H1 (cell line): Measurements from ENCODE around the gene MXD3. TPM values are rescaled to one million over a fixed set of nuclear protein-coding genes. Genes with fewer than 3 reads are reported as not detected.
"Not testable (repeated sequence)": the region's sequence is repeated elsewhere in the genome, so short reads cannot be mapped to it uniquely, and the experiment has no call there.

ENCODE experiments used
- CTCF ChIA-PET: fragments of 300-600 bp; sonication (Branson Sonifier 250); formaldehyde crosslinking; loops from one replicate; lab custom pipeline; 2021; ENCODE audit not compliant: partially characterized antibody; lab: Charles Lee
- POLR2A ChIA-PET: fragments of 300-600 bp; sonication (Branson Sonifier 250); formaldehyde crosslinking; loops from one replicate; lab custom pipeline; 2021; ENCODE audit warnings: inconsistent platforms; ENCODE audit not compliant: partially characterized antibody; lab: Charles Lee
- DNase-seq, 2 experiments: peaks; one replicate each; pipeline versions ENCODE4 v3.0.0 to v3.0.0-alpha.2; 2010 to 2022; ENCODE audit warnings: low spot score in 2 of 2, low read depth in 1 of 2, mixed read lengths in 1 of 2
- FAIRE-seq: peaks from 2 replicates; lab custom pipeline; 2011; peaks lifted over from hg19 to GRCh38; lab: Jason Lieb, UNC
- H2AFZ ChIP-seq: 2 replicates; pipeline ENCODE4 v1.8.1; 2012; ENCODE audit warnings: low read length, inconsistent platforms
- H2AK5ac ChIP-seq: 2 replicates; pipeline ENCODE4 v1.6.1; 2013; ENCODE audit warnings: low read depth, low read length
- H2BK120ac ChIP-seq: replicated peaks from 2 replicates; pipeline ENCODE3; 2013; ENCODE audit warnings: low read depth, low read length, inconsistent platforms
- H2BK12ac ChIP-seq: 2 replicates; pipeline ENCODE4 v1.6.1; 2013; ENCODE audit warnings: low read depth, low read length
- H2BK15ac ChIP-seq: 2 replicates; pipeline ENCODE4 v1.6.1; 2013; ENCODE audit warnings: low read length
- H2BK20ac ChIP-seq: 2 replicates; pipeline ENCODE4 v1.6.1; 2013; ENCODE audit warnings: low read length
- H2BK5ac ChIP-seq: 2 replicates; pipeline ENCODE4 v1.6.1; 2013; ENCODE audit warnings: low read depth, low read length
- H3K14ac ChIP-seq: 2 replicates; pipeline ENCODE4 v1.6.1; 2013; ENCODE audit warnings: inconsistent platforms; ENCODE audit not compliant: insufficient read length
- H3K18ac ChIP-seq: 2 replicates; pipeline ENCODE4 v1.6.1; 2013; ENCODE audit warnings: low read length; ENCODE audit errors: extremely low read depth
- H3K23ac ChIP-seq: 2 replicates; pipeline ENCODE4 v1.6.1; 2013; ENCODE audit warnings: inconsistent platforms; ENCODE audit not compliant: insufficient read length
- H3K23me2 ChIP-seq: 2 replicates; pipeline ENCODE4 v1.6.1; 2013; ENCODE audit warnings: low read depth, low read length
- H3K27ac ChIP-seq: 2 replicates; pipeline ENCODE4 v1.6.1; 2011; ENCODE audit warnings: low read depth, low read length, inconsistent platforms
- H3K27me3 ChIP-seq, 4 experiments: replicated peaks in 1 of 4; 1 replicate in 1 of 4; 2 replicates in 3 of 4; pipeline versions ENCODE4 v1.6.1 to v1.8.1; 2011 to 2013; ENCODE audit warnings: low read length in 3 of 4, mild to moderate bottlenecking in 3 of 4, inconsistent platforms in 2 of 4, mixed read lengths in 2 of 4, moderate library complexity in 1 of 4; ENCODE audit not compliant: control insufficient read depth in 3 of 4, insufficient read depth in 3 of 4; ENCODE audit errors: extremely low read depth in 1 of 4
- H3K36me3 ChIP-seq, 4 experiments: 2 replicates each; pipeline versions ENCODE4 v1.6.1 to v1.8.1; 2011 to 2013; ENCODE audit warnings: mild to moderate bottlenecking in 4 of 4, low read length in 3 of 4, moderate library complexity in 2 of 4, control low read depth in 1 of 4, inconsistent platforms in 1 of 4; ENCODE audit not compliant: insufficient read depth in 4 of 4, control insufficient read depth in 2 of 4
- H3K4ac ChIP-seq: replicated peaks from 2 replicates; pipeline ENCODE3; 2013; ENCODE audit warnings: low read length, low read depth, mixed read lengths, inconsistent platforms; ENCODE audit not compliant: insufficient read length
- H3K4me1 ChIP-seq, 4 experiments: replicated peaks in 1 of 4; 1 replicate in 1 of 4; 2 replicates in 3 of 4; pipeline versions ENCODE4 v1.6.1 to v1.8.1; 2011 to 2013; ENCODE audit warnings: low read length in 3 of 4, inconsistent platforms in 2 of 4, mixed read lengths in 1 of 4; ENCODE audit not compliant: insufficient read depth in 4 of 4, control insufficient read depth in 3 of 4
- H3K4me2 ChIP-seq, 2 experiments: 2 replicates each; pipeline versions ENCODE4 v1.6.1 to v1.8.1; 2011 to 2013; ENCODE audit warnings: low read depth in 2 of 2, low read length in 2 of 2, control low read depth in 1 of 2, inconsistent platforms in 1 of 2, mild to moderate bottlenecking in 1 of 2; ENCODE audit not compliant: insufficient read depth in 1 of 2
- H3K4me3 ChIP-seq, 4 experiments: fragments of 200-600, 300-600 bp in 1 of 4; sonication (generic), shearing (Covaris generic), sonication (Bioruptor Twin) in 1 of 4; 2 replicates each; pipeline versions ENCODE4 v1.5.1 to v1.8.1; 2011 to 2016; ENCODE audit warnings: low read length in 4 of 4, low read depth in 3 of 4, control low read depth in 2 of 4, inconsistent platforms in 2 of 4, mild to moderate bottlenecking in 2 of 4, mixed read lengths in 1 of 4, moderate library complexity in 1 of 4; ENCODE audit not compliant: insufficient read depth in 2 of 4; ENCODE audit errors: extremely low read depth in 1 of 4
- H3K56ac ChIP-seq: replicated peaks from 2 replicates; pipeline ENCODE3; 2013; ENCODE audit warnings: low read depth, mild to moderate bottlenecking, mixed read lengths, low read length, inconsistent platforms; ENCODE audit not compliant: insufficient read length
- H3K79me1 ChIP-seq: 2 replicates; pipeline ENCODE4 v1.6.1; 2013; ENCODE audit warnings: low read depth, low read length, control low read depth
- H3K79me2 ChIP-seq, 2 experiments: 2 replicates each; pipeline versions ENCODE4 v1.6.1 to v1.8.1; 2012 to 2013; ENCODE audit warnings: low read length in 2 of 2, mild to moderate bottlenecking in 2 of 2, inconsistent platforms in 1 of 2; ENCODE audit not compliant: insufficient read depth in 2 of 2, control insufficient read depth in 1 of 2
- H3K9ac ChIP-seq, 4 experiments: replicated peaks in 1 of 4; 1 replicate in 1 of 4; 2 replicates in 3 of 4; pipeline versions ENCODE4 v1.6.1 to v1.8.1; 2011 to 2013; ENCODE audit warnings: low read depth in 3 of 4, low read length in 3 of 4, control low read depth in 2 of 4, mild to moderate bottlenecking in 2 of 4, moderate library complexity in 2 of 4, inconsistent platforms in 1 of 4; ENCODE audit errors: extremely low read depth in 1 of 4
- H3K9me3 ChIP-seq, 2 experiments: 2 replicates each; pipeline versions ENCODE4 v1.6.1 to v1.8.1; 2012 to 2013; ENCODE audit warnings: mild to moderate bottlenecking in 2 of 2, moderate library complexity in 2 of 2, control low read depth in 1 of 2, inconsistent platforms in 1 of 2, low read depth in 1 of 2, low read length in 1 of 2, mixed read lengths in 1 of 2; ENCODE audit not compliant: insufficient read depth in 2 of 2
- H4K20me1 ChIP-seq, 2 experiments: replicated peaks in 1 of 2; 2 replicates each; pipeline versions ENCODE3 to v1.8.1; 2011 to 2013; ENCODE audit warnings: inconsistent platforms in 2 of 2, low read length in 2 of 2, mild to moderate bottlenecking in 1 of 2; ENCODE audit not compliant: insufficient read depth in 2 of 2, control insufficient read depth in 1 of 2
- H4K5ac ChIP-seq: 2 replicates; pipeline ENCODE4 v1.6.1; 2013; ENCODE audit warnings: low read length, low read depth, mixed read lengths, inconsistent platforms; ENCODE audit not compliant: insufficient read length
- H4K8ac ChIP-seq: 2 replicates; pipeline ENCODE4 v1.8.0; 2013; ENCODE audit warnings: mild to moderate bottlenecking, moderate library complexity, low read length, inconsistent platforms; ENCODE audit not compliant: insufficient read depth; ENCODE audit errors: extremely low read depth
- H4K91ac ChIP-seq: replicated peaks from 2 replicates; pipeline ENCODE3; 2013; ENCODE audit warnings: low read length, mixed read lengths, inconsistent platforms; ENCODE audit not compliant: insufficient read length
- CHD2 ChIP-seq: IDR thresholded peaks from 2 replicates; pipeline ENCODE4 v1.6.1; 2012; ENCODE audit warnings: low read length, improper control_type of control experiment
- CREB1 ChIP-seq: IDR thresholded peaks from 2 replicates; pipeline ENCODE4 v1.6.1; 2012; ENCODE audit warnings: inconsistent platforms
- EGR1 ChIP-seq: IDR thresholded peaks from 2 replicates; pipeline ENCODE4 v1.6.1; 2011; ENCODE audit warnings: low read depth, low read length, borderline replicate concordance
- MAX ChIP-seq: IDR thresholded peaks from 2 replicates; pipeline ENCODE4 v1.6.1; 2012; ENCODE audit warnings: inconsistent platforms
- SP4 ChIP-seq: IDR thresholded peaks from 2 replicates; pipeline ENCODE4 v1.6.1; 2012; ENCODE audit warnings: low read length, inconsistent platforms
- USF2 ChIP-seq: IDR thresholded peaks from 2 replicates; pipeline ENCODE4 v1.6.1; 2011; ENCODE audit warnings: low read length, improper control_type of control experiment
- WGBS, 2 experiments: shearing (Covaris generic) in 1 of 2; methylation state at CpG; one replicate each; pipeline versions ENCODE4 v1.1.6 to v1.1.7; 2013 to 2015; ENCODE audit warnings: low lambda C conversion rate in 2 of 2, mixed read lengths in 2 of 2, inconsistent platforms in 1 of 2, low coverage in 1 of 2, missing lambda C conversion rate in 1 of 2; ENCODE audit not compliant: insufficient replicate concordance in 2 of 2, insufficient coverage in 1 of 2, insufficient read length in 1 of 2; ENCODE audit errors: extremely low coverage in 1 of 2, missing lambda C conversion rate in 1 of 2; 5-methylcytosine and 5-hydroxymethylcytosine counted together
- polyA plus RNA-seq, 7 experiments: library from polyadenylated mRNA; depleted of rRNA in 3 of 7; stranded (reverse) in 5 of 7; unstranded in 2 of 7; fragments of >200 nt in 5 of 7; fragments of 200-250 nt in 2 of 7; gene quantifications; 1 replicate in 5 of 7; 2 replicates in 1 of 7; 4 replicates in 1 of 7; pipeline versions ENCODE4 v1.2.1 to v1.2.3, GENCODE V29; 2011 to 2013; ENCODE audit warnings: missing spikeins in 2 of 7, mixed read lengths in 2 of 7
- total RNA-seq: library from RNA; stranded (reverse); fragmentation: NEBNext Ultra II Directional; extraction: Animal tissue kit (Norgen Biotek cat#: 25700); gene quantifications from 2 replicates; pipeline ENCODE4 v1.2.1, GENCODE V29; 2021

Gene MXD3
- total and polyA plus RNA-seq, 2 of the 8 experiments (the other 6 are each of a cell fraction or from before 2014, with no cell fraction given) = 6.5 to 7.7 TPM

GRCh38 chr5:177311723-177312648 lies at the start of gene MXD3 (continued):
- TF ChIP-seq CHD2 (peak; percentile 54), MAX (peak; percentile 96), SP4 (peak; percentile 91), EGR1 (no peak), CREB1 (peak; percentile 57), USF2 (peak; percentile 58; the same call in 1 of the 2 replicates)

GRCh38 chr5:177360740-177361139 lies 49.0 kb upstream of the MXD3 start:
- H3K27me3 ChIP-seq, H3K56ac ChIP-seq, H2BK120ac ChIP-seq, H3K9me3 ChIP-seq, H2AK5ac ChIP-seq, H3K4me2 ChIP-seq, H4K5ac ChIP-seq, H3K4me3 ChIP-seq, H4K8ac ChIP-seq, H2AFZ ChIP-seq, H2BK5ac ChIP-seq, H3K36me3 ChIP-seq, H3K79me1 ChIP-seq, H3K18ac ChIP-seq, FAIRE-seq, H4K20me1 ChIP-seq, H3K27ac ChIP-seq, H3K23me2 ChIP-seq, H2BK20ac ChIP-seq, H3K79me2 ChIP-seq, H3K4ac ChIP-seq, H3K9ac ChIP-seq, DNase-seq, H3K14ac ChIP-seq, H3K23ac ChIP-seq: not testable (repeated sequence)
- ChIA-PET POLR2A (interaction anchor here (0.9 to 3.1 kb wide), 3 partner anchors 10 to 95 kb away, joined by 3 to 25 read pairs (median 4); partner anchors contain the start of gene LMAN2), CTCF (interaction anchor here (0.6 to 15.6 kb wide), 9 partner anchors 9 to 96 kb away, joined by 4 to 251 read pairs (median 7); partner anchors contain the start of genes LMAN2, MXD3 and SLC34A1)
- 89% methylated on average over 7 of the region's 7 CpGs; no CpG with 5 or more reads in 1 of the 2 experiments for WGBS, 2 experiments
- H3K4me1 ChIP-seq = peaks cover 0 to 15% (median 11%) of the 10 kb centered on the region in 4 experiments; a peak in 6 of 7 replicates
- peak overlapping the region; percentile 72; the same call in 1 of the 2 replicates for H2BK15ac ChIP-seq
- H2BK12ac ChIP-seq = peak overlapping the region; percentile 60; the same call in 1 of the 2 replicates
- H4K91ac ChIP-seq = peak overlapping the region; percentile 15
